Erythroblast (primary cell): Measurements from ENCODE around the gene CLASP1.
"Not testable (repeated sequence)": the region's sequence is repeated elsewhere in the genome, so short reads cannot be mapped to it uniquely, and the experiment has no call there.

Experiments used
- GATA1 ChIP-seq: IDR thresholded peaks from 2 replicates; pipeline ENCODE4 v1.6.1; 2011; ENCODE audit warnings: low read depth, mild to moderate bottlenecking, control low read depth, low read length, moderate library complexity
- POLR2A ChIP-seq: IDR thresholded peaks from 2 replicates; pipeline ENCODE4 v1.6.1; 2011; ENCODE audit warnings: mild to moderate bottlenecking, low read length

GRCh38 chr2:121611048-121611649 lies 38.1 kb downstream of the CLASP1 start:
- not testable (repeated sequence) for TF ChIP-seq POLR2A, GATA1
